RPMI7951 (cell line): ENCODE results near the gene UQCRFS1. TPM values are rescaled to one million over a fixed set of nuclear protein-coding genes. Genes with fewer than 3 reads are reported as not detected.
"Not testable (repeated sequence)": the region's sequence is repeated elsewhere in the genome, so short reads cannot be mapped to it uniquely, and the experiment has no call there.

Experiments
- DNase-seq: peaks from one replicate; pipeline ENCODE4 v3.0.0-alpha.2; 2012; ENCODE audit warnings: low read depth
- total RNA-seq: library from RNA; depleted of rRNA; stranded (reverse); fragments of >200 nt; shearing (Covaris generic); gene quantifications from 2 replicates; pipeline ENCODE4 v1.2.3, GENCODE V29; 2014

UQCRFS1 gene
- total RNA-seq, 1 experiment from 2014 or later: 54.7 TPM

GRCh38 chr19:29214411-29214810 is 1.5 kb upstream of the UQCRFS1 start:
- DNase-seq: no peak

GRCh38 chr19:29212356-29212647 is 649 bp downstream of the UQCRFS1 start:
- DNase-seq: no peak

GRCh38 chr19:29211562-29212355 is 1.2 kb downstream of the UQCRFS1 start:
- DNase-seq: peak; percentile 19

- DNase-seq: not testable (repeated sequence)
Observed at GRCh38 chr19:29211041-29211440, 1.9 kb downstream of the UQCRFS1 start.

- not testable (repeated sequence) for DNase-seq
Observed at GRCh38 chr19:29210502-29210901, 2.4 kb downstream of the UQCRFS1 start.

- not testable (repeated sequence) for DNase-seq
Observed at GRCh38 chr19:29207403-29208187, 5.4 kb downstream of the UQCRFS1 start.

DNA sequence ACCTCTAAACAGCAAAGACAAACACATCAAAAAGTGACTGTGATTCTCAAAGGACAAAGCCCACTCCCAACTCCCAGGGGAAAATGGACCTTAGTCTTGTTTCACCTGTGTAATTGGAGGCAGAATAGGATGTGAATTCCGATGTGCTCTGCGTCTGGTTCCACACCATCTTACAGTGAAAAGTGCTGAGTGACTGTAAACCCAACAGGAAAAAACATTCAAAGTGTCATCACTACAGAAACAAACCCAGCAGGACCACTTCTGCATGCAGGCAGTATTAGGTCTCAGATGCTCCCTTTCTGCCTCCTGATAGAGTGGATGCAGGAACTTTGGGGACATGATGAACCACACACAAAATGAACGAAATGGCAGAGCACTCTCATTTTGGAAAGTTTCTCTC is 6.5 kb downstream of the UQCRFS1 start:
- DNase-seq: no peak

DNA sequence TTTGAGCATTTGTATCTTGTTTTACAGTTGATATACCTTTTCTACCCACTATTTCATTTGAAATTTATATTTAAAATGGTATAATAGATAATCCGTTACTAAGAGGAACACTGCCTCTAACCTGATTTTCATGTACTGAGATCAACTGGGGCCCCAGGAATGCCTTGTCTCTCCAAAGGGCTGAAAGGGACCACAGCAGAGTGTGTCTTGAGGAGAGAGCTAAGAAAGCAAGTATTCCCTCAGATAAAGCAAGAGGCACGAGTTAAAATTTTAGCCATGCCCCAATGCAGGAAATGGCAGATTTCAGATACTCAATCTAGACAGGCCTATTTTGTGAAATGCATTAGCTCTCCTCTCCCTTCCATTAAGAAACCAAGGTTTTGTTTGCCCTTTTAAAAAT is 10.7 kb downstream of the UQCRFS1 start:
- no peak for DNase-seq

- no peak for DNase-seq
Observed at GRCh38 chr19:29201855-29202254, 11.1 kb downstream of the UQCRFS1 start.

- DNase-seq: no peak
Observed at GRCh38 chr19:29194658-29195057, 18.3 kb downstream of the UQCRFS1 start.

GRCh38 chr19:29193155-29193554 is 19.8 kb downstream of the UQCRFS1 start:
- DNase-seq: no peak

DNA sequence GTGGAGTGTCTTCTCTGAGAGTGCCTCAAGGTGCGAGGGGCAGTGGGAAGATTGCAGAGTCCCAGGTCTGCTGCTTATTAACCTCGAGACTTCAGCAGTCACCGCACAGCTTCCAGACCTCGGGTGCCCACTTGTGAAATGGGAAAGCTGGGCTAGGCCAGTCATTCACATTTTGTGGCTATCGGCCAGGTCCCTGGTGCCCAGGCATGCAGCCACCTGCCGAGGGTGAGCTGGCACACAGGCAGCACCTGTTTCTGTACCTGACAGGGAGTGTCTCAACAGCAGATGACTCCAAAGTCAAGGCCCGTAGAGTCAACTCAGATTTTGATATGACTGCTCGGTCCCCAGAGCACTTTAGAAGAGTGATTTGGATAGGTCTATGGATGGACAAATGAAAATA is 21.9 kb downstream of the UQCRFS1 start:
- DNase-seq: no peak

DNA sequence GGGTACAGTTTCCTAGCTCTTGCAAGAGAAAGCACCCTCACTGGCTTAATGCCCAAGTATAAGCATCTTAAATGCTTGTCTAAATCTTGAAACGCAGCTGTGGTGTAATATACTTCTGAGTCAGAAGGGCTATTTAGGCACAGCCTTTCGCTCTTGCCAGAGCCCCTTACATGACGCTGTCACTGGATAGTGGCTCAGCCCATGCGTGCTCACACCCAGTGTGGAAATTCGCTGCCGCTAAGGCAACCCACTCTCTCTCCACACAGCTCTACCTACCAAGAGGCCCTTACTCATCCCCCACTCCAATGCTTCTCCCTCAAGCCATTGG is 24.0 kb downstream of the UQCRFS1 start:
- DNase-seq: no peak

DNA sequence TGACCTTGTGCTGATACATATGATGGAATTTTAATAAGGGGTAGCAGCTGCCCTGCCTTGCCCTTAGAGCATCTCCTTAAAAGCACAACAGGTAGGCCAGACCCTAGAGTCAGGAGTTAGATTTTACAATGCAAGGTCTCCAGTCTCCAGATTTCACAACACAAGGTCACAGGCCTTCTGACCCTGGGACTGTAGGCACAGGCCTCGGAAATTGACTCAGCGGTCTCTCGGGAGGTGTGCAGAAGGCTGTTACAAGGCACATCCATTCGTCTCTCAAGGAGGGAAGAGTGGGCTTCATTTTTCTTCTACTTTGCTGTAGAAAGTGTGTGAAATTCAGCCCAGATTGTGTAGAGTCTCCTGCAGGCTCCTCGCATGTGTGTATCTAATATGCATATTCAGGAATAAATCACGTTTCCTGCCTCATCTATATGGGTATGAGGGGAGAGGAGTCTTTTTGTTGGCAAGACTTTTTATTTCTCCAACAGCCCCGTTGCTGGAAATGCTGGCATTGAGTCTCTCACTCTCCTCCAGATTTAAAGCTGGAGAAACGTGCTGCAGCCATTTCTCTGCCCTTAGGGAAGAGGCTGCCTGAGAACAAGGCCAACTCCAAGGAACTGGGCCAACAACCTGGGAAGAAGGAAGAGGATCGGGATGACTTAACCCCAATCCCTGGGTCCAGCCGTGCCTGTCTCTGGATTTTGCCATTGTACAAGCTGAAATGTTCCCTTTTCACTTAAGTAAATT is 24.5 kb downstream of the UQCRFS1 start:
- no peak for DNase-seq

DNA sequence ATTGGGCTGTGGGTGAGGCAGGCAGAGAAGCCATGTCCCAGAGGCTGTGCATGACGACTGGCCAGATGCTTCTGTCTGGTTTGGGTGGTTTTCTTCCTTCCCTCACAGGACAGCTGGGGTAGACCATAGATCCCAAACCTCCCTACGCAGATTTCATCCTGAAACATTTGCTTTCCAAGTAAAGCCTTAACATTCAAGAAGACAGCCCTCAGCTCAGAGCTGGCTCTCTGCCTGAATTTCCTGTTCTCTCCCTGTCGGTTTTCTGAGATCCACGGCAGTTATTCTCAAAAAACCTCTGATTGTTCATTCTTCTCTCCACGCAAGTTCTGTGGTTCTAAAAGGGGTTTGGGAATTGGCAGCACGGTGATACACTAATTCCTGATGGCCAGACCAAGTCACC is 25.3 kb downstream of the UQCRFS1 start:
- DNase-seq: no peak

GRCh38 chr19:29185427-29185826 is 27.5 kb downstream of the UQCRFS1 start:
- DNase-seq: no peak

DNA sequence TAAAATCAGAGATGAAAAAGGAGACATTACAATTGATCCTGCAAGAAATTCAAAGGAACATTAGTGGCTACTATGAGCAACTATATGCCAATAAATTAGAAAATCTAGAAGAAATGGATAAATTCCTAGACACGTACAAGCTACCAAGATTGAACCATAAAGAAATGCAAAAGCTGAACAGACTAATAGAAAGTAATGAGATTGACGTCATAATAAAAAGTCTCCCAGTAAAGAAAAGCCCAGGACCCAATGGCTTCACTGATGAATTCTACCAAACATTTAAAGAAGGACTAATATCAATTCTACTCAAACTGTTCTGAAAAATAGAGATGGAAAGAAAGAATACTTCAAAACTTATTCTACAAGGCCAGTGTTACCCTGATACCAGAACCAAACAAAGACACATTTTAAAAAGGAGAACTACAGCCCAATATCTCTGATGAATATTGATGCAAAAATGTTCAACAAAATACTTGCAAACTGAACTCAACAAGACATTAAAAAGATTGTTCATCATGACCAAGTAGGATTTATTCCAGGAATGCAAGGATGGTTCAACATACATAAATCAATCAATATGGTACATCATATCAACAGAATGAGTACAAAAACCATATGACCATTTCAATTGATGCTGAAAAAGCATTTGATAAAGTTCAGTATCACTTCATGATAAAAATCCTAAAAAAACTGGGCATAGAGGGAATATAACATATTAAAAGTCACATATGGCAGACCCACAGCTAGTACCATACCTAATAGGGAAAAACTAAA is 35.8 kb downstream of the UQCRFS1 start:
- no peak for DNase-seq

DNA sequence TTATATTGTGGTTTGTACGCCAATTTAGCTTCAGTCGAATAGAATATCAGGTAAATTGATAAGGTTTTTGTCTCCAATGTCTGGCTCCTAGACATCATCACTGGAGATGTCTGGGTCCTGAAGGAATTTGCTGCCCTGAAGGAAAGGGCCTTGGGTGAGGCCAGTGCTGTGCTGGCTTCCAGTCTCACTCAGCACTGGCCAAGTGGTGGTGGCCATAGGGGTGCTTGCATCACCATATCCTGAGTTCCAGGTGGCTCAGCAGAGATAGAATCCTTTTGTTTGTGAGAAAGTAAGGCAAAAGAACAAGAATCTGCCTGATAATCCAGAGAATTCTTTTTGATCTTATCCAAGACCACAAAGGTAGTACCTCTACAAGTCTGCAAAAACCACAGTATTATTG is 39.1 kb downstream of the UQCRFS1 start:
- no peak for DNase-seq

- no peak for DNase-seq
Observed at GRCh38 chr19:29172302-29172701, 40.6 kb downstream of the UQCRFS1 start.

DNA sequence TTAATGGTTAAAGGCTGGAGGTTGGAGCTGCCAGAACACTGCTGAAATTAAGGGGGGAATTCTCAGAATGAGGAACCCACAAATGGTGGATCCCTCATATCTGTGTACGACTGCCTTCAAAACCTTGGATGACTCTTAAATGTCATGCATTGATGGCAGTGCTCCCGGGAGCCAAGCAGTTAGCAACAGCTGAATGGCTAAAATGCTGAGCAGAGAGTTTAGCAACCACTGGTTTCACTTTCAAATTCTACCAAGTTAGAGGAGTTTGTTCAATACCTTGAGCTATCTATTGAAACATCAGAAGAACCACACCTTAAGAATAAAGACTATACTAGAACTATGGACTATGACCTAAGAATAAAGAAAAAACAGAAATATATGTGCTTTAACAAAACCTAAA is 41.4 kb downstream of the UQCRFS1 start:
- no peak for DNase-seq

DNA sequence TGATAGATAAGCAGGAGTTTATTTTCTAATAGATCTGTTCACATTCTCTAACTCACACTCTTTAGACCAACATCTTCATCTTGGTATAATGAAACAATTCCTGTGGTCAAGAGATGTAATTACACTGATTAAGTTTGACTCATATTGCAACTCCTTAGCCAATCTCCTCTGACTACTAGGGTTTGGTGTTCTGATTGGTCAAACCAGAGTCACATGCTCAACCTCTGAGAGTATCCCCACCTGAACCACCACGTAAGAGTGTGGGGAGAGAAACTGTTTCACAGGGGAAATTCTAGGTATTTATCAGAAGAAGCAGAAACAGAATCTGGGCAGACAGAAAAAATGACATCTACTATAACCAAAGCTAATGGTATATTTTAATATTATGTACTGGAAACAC is 42.4 kb downstream of the UQCRFS1 start:
- no peak for DNase-seq

GRCh38 chr19:29162694-29163093 is 50.3 kb downstream of the UQCRFS1 start:
- no peak for DNase-seq
